Fibroblast of lung (primary cell): ENCODE data around the gene CIZ1. TPM values are rescaled to one million over a fixed set of nuclear protein-coding genes. Genes with fewer than 3 reads are reported as not detected.

Experiments used
- DNase-seq, 2 donors: peaks; one replicate each; pipeline versions ENCODE4 v3.0.0 to v3.0.0-alpha.2; 2010; ENCODE audit warnings: low read depth in 2 of 2
- H2AFZ ChIP-seq: 2 replicates; pipeline ENCODE4 v1.5.1; 2012; ENCODE audit warnings: low read length, control low read depth, inconsistent platforms
- H3K27ac ChIP-seq: 2 replicates; pipeline ENCODE4 v1.5.1; 2011; ENCODE audit warnings: low read length, control low read depth; ENCODE audit not compliant: insufficient read depth
- H3K27me3 ChIP-seq: 2 replicates; pipeline ENCODE4 v1.5.1; 2011; ENCODE audit warnings: mild to moderate bottlenecking, low read length; ENCODE audit not compliant: control insufficient read depth, insufficient read depth
- H3K36me3 ChIP-seq: 2 replicates; pipeline ENCODE4 v1.5.1; 2011; ENCODE audit warnings: low read length; ENCODE audit not compliant: control insufficient read depth, insufficient read depth
- H3K4me1 ChIP-seq: 2 replicates; pipeline ENCODE4 v1.5.1; 2011; ENCODE audit warnings: low read length; ENCODE audit not compliant: control insufficient read depth, insufficient read depth; ENCODE audit errors: extremely low read depth
- H3K4me2 ChIP-seq: 2 replicates; pipeline ENCODE4 v1.5.1; 2011; ENCODE audit warnings: low read length, control low read depth; ENCODE audit not compliant: insufficient read depth; ENCODE audit errors: extremely low read depth
- H3K4me3 ChIP-seq, 4 experiments: fragments of 200-600 bp in 1 of 4; sonication (generic) in 1 of 4; replicated peaks in 1 of 4; 2 replicates each; pipeline ENCODE4 v1.5.1; 2011 to 2016; ENCODE audit warnings: low read length in 4 of 4, low read depth in 3 of 4, mild to moderate bottlenecking in 3 of 4, control low read depth in 2 of 4, inconsistent platforms in 1 of 4, mixed read lengths in 1 of 4; ENCODE audit not compliant: insufficient read depth in 1 of 4; ENCODE audit errors: control extremely low read depth in 1 of 4
- H3K79me2 ChIP-seq: 2 replicates; pipeline ENCODE4 v1.5.1; 2012; ENCODE audit warnings: mild to moderate bottlenecking, low read length, inconsistent platforms; ENCODE audit not compliant: control insufficient read depth, insufficient read depth
- H3K9ac ChIP-seq: 2 replicates; pipeline ENCODE4 v1.5.1; 2011; ENCODE audit warnings: mild to moderate bottlenecking, low read length, control low read depth; ENCODE audit not compliant: insufficient read depth
- H3K9me3 ChIP-seq: 2 replicates; pipeline ENCODE4 v1.5.1; 2012; ENCODE audit warnings: low read depth, low read length; ENCODE audit not compliant: control insufficient read depth, insufficient read depth
- H4K20me1 ChIP-seq: 2 replicates; pipeline ENCODE4 v1.5.1; 2011; ENCODE audit warnings: low read length; ENCODE audit not compliant: control insufficient read depth, insufficient read depth; ENCODE audit errors: extremely low read depth
- CTCF ChIP-seq, 2 donors: IDR thresholded peaks in 1 of 2; conservative IDR thresholded peaks in 1 of 2; 1 replicate in 1 of 2; 2 replicates in 1 of 2; pipeline ENCODE4 v1.5.1; 2011 to 2012; ENCODE audit warnings: low read length in 2 of 2, control low read depth in 1 of 2, inconsistent platforms in 1 of 2, low read depth in 1 of 2, mild to moderate bottlenecking in 1 of 2
- EZH2 ChIP-seq: IDR thresholded peaks from 2 replicates; pipeline ENCODE4 v1.5.1; 2012; ENCODE audit warnings: low read length, control low read depth, mild to moderate bottlenecking; ENCODE audit errors: missing control alignments
- polyA plus RNA-seq, 2 donors: library from polyadenylated mRNA; depleted of rRNA in 1 of 2; stranded (reverse) in 1 of 2; unstranded in 1 of 2; fragments of >200 nt; gene quantifications; 2 replicates each; pipeline ENCODE4 v1.2.1, GENCODE V29; 2011 to 2012; ENCODE audit warnings: missing spikeins in 1 of 2
- total RNA-seq: library from RNA; depleted of rRNA; stranded (reverse); fragments of >200 nt; gene quantifications from 2 replicates; pipeline ENCODE4 v1.2.1, GENCODE V29; 2014

Gene CIZ1
- total and polyA plus RNA-seq, 2 donors (not counting 1 experiment from before 2014, with no cell fraction given): 26.1 to 27.2 TPM

- Histone ChIP-seq H3K4me2 (no peak overlapping the region), H4K20me1 (no peaks in the 10 kb centered on the region), H2AFZ (no peak overlapping the region), H3K9me3 (no peaks in the 10 kb centered on the region), H3K4me3 (no peak overlapping the region), H3K27me3 (no peaks in the 10 kb centered on the region), H3K79me2 (peaks cover 2% of the 10 kb centered on the region), H3K9ac (no peak overlapping the region), H3K36me3 (peaks cover 12% of the 10 kb centered on the region), H3K4me1 (peaks cover 8% of the 10 kb centered on the region), H3K27ac (no peak overlapping the region)
- no peak for DNase-seq
- TF ChIP-seq EZH2 (no peak), CTCF (conservative IDR thresholded peaks at IDR 0.05 in 1 of 2, IDR thresholded peaks at IDR 0.05 in 1 of 2; ENCODE audit: low read depth in 1 of 2, low read length in 2 of 2) (no peak)
These were observed 70.5 kb downstream of the CIZ1 start for GRCh38 chr9:128120741-128121465.

GRCh38 chr9:128120061-128120740 lies 71.2 kb downstream of the CIZ1 start:
- no peak overlapping the region for H2AFZ ChIP-seq
- TF ChIP-seq CTCF (conservative IDR thresholded peaks at IDR 0.05 in 1 of 2, IDR thresholded peaks at IDR 0.05 in 1 of 2; ENCODE audit: low read depth in 1 of 2, low read length in 2 of 2): no peak
- TF ChIP-seq EZH2: no peak
- H3K79me2 ChIP-seq: no peaks in the 10 kb centered on the region
- peaks cover 12% of the 10 kb centered on the region for H3K36me3 ChIP-seq
- no peak overlapping the region for H3K4me3 ChIP-seq
- no peaks in the 10 kb centered on the region for H3K9me3 ChIP-seq
- H3K27me3 ChIP-seq: no peaks in the 10 kb centered on the region
- H4K20me1 ChIP-seq: no peaks in the 10 kb centered on the region
- H3K9ac ChIP-seq: no peak overlapping the region
- H3K4me2 ChIP-seq: no peak overlapping the region
- H3K4me1 ChIP-seq: peaks cover 6% of the 10 kb centered on the region
- DNase-seq: no peak
- H3K27ac ChIP-seq: no peak overlapping the region

GRCh38 chr9:128118971-128119665 lies 72.3 kb downstream of the CIZ1 start:
- no peaks in the 10 kb centered on the region for H3K79me2 ChIP-seq
- H4K20me1 ChIP-seq: no peaks in the 10 kb centered on the region
- DNase-seq: no peak
- no peak overlapping the region for H3K9ac ChIP-seq
- H3K9me3 ChIP-seq: no peaks in the 10 kb centered on the region
- no peak for TF ChIP-seq EZH2
- TF ChIP-seq CTCF (conservative IDR thresholded peaks at IDR 0.05 in 1 of 2, IDR thresholded peaks at IDR 0.05 in 1 of 2; ENCODE audit: low read depth in 1 of 2, low read length in 2 of 2): no peak
- no peaks in the 10 kb centered on the region for H3K27me3 ChIP-seq
- H3K27ac ChIP-seq: no peak overlapping the region
- no peak overlapping the region for H2AFZ ChIP-seq
- H3K36me3 ChIP-seq: peaks cover 12% of the 10 kb centered on the region
- H3K4me2 ChIP-seq: no peak overlapping the region
- H3K4me3 ChIP-seq: no peak overlapping the region
- H3K4me1 ChIP-seq: peaks cover 4% of the 10 kb centered on the region
